ENCODE results near the gene ZFP92.

Gene ZFP92

DNA sequence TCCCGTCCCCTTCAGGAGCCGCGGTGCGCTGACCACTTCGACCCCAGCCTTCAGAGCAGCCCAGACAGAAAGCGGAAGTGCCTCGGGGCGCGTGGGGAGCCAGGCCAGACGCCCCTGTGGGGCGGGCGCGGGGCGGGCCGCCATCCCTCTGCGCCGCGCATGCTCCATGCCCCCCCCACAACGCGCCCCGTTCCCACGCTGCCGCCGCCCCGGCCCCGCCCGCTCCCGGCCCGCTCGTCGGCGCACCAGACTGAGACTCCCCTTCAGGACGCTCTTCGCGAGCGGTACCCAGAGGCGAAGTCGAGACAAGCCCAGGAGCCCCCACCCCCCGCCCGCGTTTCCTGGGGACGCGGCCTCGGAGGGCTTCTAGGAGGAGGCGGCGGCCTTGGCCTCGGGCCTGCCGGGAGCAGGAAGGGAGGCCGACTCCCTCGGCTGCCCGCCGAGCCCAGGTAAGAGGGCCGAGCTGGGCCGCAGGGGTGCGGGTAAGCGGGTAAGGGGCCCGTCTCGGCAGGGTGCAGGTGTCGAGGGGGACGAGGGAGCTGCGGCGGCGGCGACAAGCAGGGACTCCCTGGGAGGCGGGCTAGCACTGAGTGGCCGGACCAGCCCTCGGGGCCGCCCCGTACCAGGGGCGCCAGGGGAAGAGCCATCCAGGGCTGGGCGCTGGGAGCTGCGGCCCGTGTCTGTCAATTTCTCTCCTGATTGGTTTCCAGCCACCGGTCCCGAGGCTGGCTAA lies at the start of gene ZFP92:
Gene ZFP92, plus strand, starts transcription at position 218 of the 733 bp plus-strand sequence. CDS start 6,851 bp downstream, outside the sequence.
- peak within 1 kb of the TSS; percentile 11 for H3K4me3 ChIP-seq (ENCODE audit: insufficient read length, low read depth)
- no peaks in the 10 kb centered on the region for H3K9me3 ChIP-seq (ENCODE audit: insufficient read depth, low read length)
- H3K9ac ChIP-seq (ENCODE audit: insufficient read length, low read depth) = peak within 1 kb of the TSS; percentile 32
- peaks cover 24% of the 10 kb centered on the region for H3K27me3 ChIP-seq (ENCODE audit: insufficient read depth, insufficient read length)
- no peak for DNase-seq (ENCODE audit: low read depth, low spot score)
- no peaks in the 10 kb centered on the region for H3K36me3 ChIP-seq (ENCODE audit: insufficient read depth, insufficient read length, low read length)
- TF ChIP-seq YY1 (IDR thresholded peaks at IDR 0.05; ENCODE audit: insufficient read depth, insufficient read length) (no peak), ZNF274 (IDR thresholded peaks at IDR 0.05; ENCODE audit: low read depth, low read length) (no peak), SUZ12 (IDR thresholded peaks at IDR 0.05; ENCODE audit: extremely low read depth, insufficient read depth, insufficient read length) (no peak)
- H3K4me1 ChIP-seq (ENCODE audit: insufficient read depth, insufficient read length) = peaks cover 2% of the 10 kb centered on the region

- Histone ChIP-seq H3K9ac (ENCODE audit: insufficient read length, low read depth) (no peak overlapping the region), H3K9me3 (ENCODE audit: insufficient read depth, low read length) (peaks cover 7% of the 10 kb centered on the region; the same call in 1 of the 2 replicates), H3K4me1 (ENCODE audit: insufficient read depth, insufficient read length) (no peaks in the 10 kb centered on the region), H3K4me3 (ENCODE audit: insufficient read length, low read depth) (no peak overlapping the region), H3K36me3 (ENCODE audit: insufficient read depth, insufficient read length, low read length) (no peaks in the 10 kb centered on the region), H3K27me3 (ENCODE audit: insufficient read depth, insufficient read length) (no peaks in the 10 kb centered on the region)
- no peak for DNase-seq (ENCODE audit: low read depth, low spot score)
- TF ChIP-seq SUZ12 (IDR thresholded peaks at IDR 0.05; ENCODE audit: extremely low read depth, insufficient read depth, insufficient read length) (no peak), ZNF274 (IDR thresholded peaks at IDR 0.05; ENCODE audit: low read depth, low read length) (no peak), YY1 (IDR thresholded peaks at IDR 0.05; ENCODE audit: insufficient read depth, insufficient read length) (no peak)
Observed at GRCh38 chrX:153361781-153362397, 49.4 kb upstream of the ZFP92 start.

- TF ChIP-seq SUZ12 (IDR thresholded peaks at IDR 0.05; ENCODE audit: extremely low read depth, insufficient read depth, insufficient read length) = no peak
- no peak for TF ChIP-seq YY1 (IDR thresholded peaks at IDR 0.05; ENCODE audit: insufficient read depth, insufficient read length)
- no peak for TF ChIP-seq ZNF274 (IDR thresholded peaks at IDR 0.05; ENCODE audit: low read depth, low read length)
- H3K4me3 ChIP-seq (ENCODE audit: insufficient read length, low read depth) = no peak overlapping the region
- H3K4me1 ChIP-seq (ENCODE audit: insufficient read depth, insufficient read length) = no peaks in the 10 kb centered on the region
- H3K9ac ChIP-seq (ENCODE audit: insufficient read length, low read depth) = no peak overlapping the region
- H3K27me3 ChIP-seq (ENCODE audit: insufficient read depth, insufficient read length) = no peaks in the 10 kb centered on the region
- no peak for DNase-seq (ENCODE audit: low read depth, low spot score)
- no peaks in the 10 kb centered on the region for H3K36me3 ChIP-seq (ENCODE audit: insufficient read depth, insufficient read length, low read length)
- H3K9me3 ChIP-seq (ENCODE audit: insufficient read depth, low read length) = no peaks in the 10 kb centered on the region
Observed at GRCh38 chrX:153365670-153366069, 45.6 kb upstream of the ZFP92 start.

GRCh38 chrX:153366119-153366518 lies 45.2 kb upstream of the ZFP92 start:
- H3K36me3 ChIP-seq (ENCODE audit: insufficient read depth, insufficient read length, low read length) = no peaks in the 10 kb centered on the region
- no peaks in the 10 kb centered on the region for H3K27me3 ChIP-seq (ENCODE audit: insufficient read depth, insufficient read length)
- H3K4me1 ChIP-seq (ENCODE audit: insufficient read depth, insufficient read length) = no peaks in the 10 kb centered on the region
- H3K9ac ChIP-seq (ENCODE audit: insufficient read length, low read depth) = no peak overlapping the region
- H3K9me3 ChIP-seq (ENCODE audit: insufficient read depth, low read length) = no peaks in the 10 kb centered on the region
- TF ChIP-seq ZNF274 (IDR thresholded peaks at IDR 0.05; ENCODE audit: low read depth, low read length) (no peak), YY1 (IDR thresholded peaks at IDR 0.05; ENCODE audit: insufficient read depth, insufficient read length) (no peak)
- H3K4me3 ChIP-seq (ENCODE audit: insufficient read length, low read depth) = no peak overlapping the region
- DNase-seq (ENCODE audit: low read depth, low spot score) = no peak

- Histone ChIP-seq H3K4me1 (ENCODE audit: insufficient read depth, insufficient read length) (no peaks in the 10 kb centered on the region), H3K36me3 (ENCODE audit: insufficient read depth, insufficient read length, low read length) (no peaks in the 10 kb centered on the region), H3K9ac (ENCODE audit: insufficient read length, low read depth) (no peak overlapping the region), H3K27me3 (ENCODE audit: insufficient read depth, insufficient read length) (no peaks in the 10 kb centered on the region), H3K4me3 (ENCODE audit: insufficient read length, low read depth) (no peak overlapping the region), H3K9me3 (ENCODE audit: insufficient read depth, low read length) (no peaks in the 10 kb centered on the region)
- DNase-seq (ENCODE audit: low read depth, low spot score) = no peak
- TF ChIP-seq SUZ12 (IDR thresholded peaks at IDR 0.05; ENCODE audit: extremely low read depth, insufficient read depth, insufficient read length) (no peak), YY1 (IDR thresholded peaks at IDR 0.05; ENCODE audit: insufficient read depth, insufficient read length) (no peak), ZNF274 (IDR thresholded peaks at IDR 0.05; ENCODE audit: low read depth, low read length) (no peak)
Observed at GRCh38 chrX:153366878-153367538, 44.3 kb upstream of the ZFP92 start.

- no peak overlapping the region for H3K4me3 ChIP-seq (ENCODE audit: insufficient read length, low read depth)
- H3K9ac ChIP-seq (ENCODE audit: insufficient read length, low read depth) = no peak overlapping the region
- H3K27me3 ChIP-seq (ENCODE audit: insufficient read depth, insufficient read length) = no peaks in the 10 kb centered on the region
- H3K9me3 ChIP-seq (ENCODE audit: insufficient read depth, low read length) = no peaks in the 10 kb centered on the region
- DNase-seq (ENCODE audit: low read depth, low spot score) = no peak
- no peaks in the 10 kb centered on the region for H3K36me3 ChIP-seq (ENCODE audit: insufficient read depth, insufficient read length, low read length)
- TF ChIP-seq ZNF274 (IDR thresholded peaks at IDR 0.05; ENCODE audit: low read depth, low read length) (no peak), SUZ12 (IDR thresholded peaks at IDR 0.05; ENCODE audit: extremely low read depth, insufficient read depth, insufficient read length) (no peak), YY1 (IDR thresholded peaks at IDR 0.05; ENCODE audit: insufficient read depth, insufficient read length) (no peak)
- no peaks in the 10 kb centered on the region for H3K4me1 ChIP-seq (ENCODE audit: insufficient read depth, insufficient read length)
Observed at GRCh38 chrX:153370293-153371055, 40.8 kb upstream of the ZFP92 start.

Measured in NT2/D1 (cell line).